ENCODE results near the gene DDR1.

DDR1 gene

DNA sequence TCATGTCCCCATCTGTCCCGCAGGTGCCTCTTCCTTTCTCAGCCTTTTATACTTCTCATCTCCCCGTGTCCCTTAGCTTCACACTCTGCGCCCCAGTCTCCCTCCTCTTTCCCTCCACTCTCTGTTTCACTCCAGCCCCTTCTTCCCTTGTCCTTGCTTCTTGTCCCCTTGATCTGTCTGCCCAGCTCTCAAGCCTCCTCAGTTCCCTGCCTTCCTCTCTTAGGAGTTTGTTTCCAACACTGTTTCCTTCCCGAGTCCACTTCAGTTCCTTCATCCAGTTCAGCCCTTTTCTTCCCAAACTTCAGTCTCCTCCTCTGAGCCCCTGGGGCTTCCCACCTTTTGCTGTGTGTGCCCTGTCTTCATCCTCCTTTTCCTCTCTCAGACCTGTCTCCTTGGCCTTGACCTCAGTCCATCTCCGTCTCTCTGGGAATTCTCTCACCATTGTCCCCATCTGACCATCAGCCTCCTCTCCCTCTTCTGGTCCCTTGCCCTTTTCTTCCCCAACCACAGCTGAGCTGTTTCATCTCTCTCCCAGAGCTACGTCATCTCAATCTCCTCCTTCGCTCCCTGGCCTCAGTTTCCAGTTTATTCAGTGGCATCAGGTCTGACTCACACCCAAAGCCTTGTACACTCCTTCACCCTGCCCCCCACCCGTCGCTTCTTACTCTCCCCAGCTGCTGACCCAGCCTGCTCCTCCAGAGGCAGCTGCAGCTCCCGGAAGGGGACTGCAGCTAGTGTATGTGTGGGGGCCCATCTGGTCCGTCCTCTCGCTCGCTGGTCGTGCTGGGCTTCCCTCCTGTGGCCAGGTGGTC lies 2.7 kb upstream of the DDR1 start:
- DNase-seq (ENCODE audit: low read depth), result no peak

DNA sequence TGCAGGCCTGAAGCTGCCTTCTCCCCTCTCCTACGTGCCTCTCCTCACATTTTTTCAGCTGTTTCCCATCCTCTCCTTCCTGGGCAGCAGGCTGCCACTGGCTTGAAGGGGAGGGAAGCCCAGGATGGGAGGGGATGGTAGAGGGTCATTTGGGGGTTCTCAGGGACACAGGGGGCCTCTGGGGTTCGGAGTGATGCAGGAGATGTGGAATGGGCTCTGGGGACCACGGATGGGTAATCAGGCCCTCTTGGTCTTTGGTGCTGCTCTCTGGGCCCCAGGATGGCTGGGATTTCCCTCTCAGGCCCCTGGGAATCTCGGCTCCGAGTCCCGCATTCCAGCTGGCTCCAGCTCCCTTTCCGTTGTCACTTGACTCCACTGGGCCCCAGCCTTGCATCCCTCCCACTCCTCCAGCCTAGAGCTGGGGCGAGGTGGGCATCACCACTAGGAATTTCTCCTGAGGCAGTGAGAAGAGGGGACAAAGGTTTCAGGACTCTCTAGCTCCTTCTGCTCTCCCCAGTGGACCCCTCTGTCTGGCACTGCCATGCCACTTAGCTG lies 2.0 kb upstream of the DDR1 start:
- no peak for DNase-seq (ENCODE audit: low read depth)

DNA sequence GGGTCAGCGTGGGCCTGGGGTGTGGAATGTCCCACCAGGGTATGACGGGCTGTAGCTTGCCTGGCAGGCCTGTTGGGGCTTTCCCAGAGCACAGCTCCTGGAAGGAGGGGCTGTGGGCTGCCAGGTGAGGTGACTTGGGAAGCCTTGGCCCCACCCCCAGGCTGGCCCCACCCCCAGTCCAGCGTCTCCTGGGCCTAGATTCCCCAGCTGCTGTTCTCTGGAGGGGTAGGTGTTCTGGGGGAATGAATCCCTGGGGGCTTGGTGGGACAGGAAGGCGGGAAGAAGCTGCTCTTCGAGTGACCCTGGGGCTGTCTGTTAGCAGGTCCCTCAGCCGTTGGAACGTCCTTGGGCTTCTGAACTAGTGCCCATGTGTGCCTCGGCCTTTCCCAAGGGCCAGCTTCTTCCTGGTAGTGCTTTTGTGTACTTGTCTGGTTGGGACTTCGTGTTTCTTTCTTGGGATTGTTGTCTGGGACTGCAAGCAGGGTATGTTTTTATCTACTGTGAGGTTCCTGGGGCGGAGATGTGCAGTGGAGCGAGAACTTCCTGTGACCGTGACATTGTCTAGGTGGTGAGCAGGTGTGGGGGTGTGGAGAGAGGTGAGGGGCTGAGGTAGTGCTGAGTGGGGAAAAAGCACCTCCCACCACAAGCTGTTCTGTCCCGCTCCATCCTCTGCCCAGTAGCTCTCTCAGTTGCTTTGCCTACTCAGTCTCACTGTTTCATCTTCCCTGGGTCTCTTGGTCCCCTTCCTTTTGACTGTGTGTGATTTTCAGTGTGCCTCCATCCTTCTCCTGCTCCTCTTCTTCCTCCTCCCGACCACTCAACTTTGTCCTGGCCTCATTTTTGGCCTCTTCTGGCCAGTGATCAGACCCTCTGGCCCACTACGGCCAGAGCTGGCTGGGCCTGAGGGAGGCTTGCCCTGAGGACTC lies 1.3 kb upstream of the DDR1 start:
- DNase-seq (ENCODE audit: low read depth), result no peak

DNA sequence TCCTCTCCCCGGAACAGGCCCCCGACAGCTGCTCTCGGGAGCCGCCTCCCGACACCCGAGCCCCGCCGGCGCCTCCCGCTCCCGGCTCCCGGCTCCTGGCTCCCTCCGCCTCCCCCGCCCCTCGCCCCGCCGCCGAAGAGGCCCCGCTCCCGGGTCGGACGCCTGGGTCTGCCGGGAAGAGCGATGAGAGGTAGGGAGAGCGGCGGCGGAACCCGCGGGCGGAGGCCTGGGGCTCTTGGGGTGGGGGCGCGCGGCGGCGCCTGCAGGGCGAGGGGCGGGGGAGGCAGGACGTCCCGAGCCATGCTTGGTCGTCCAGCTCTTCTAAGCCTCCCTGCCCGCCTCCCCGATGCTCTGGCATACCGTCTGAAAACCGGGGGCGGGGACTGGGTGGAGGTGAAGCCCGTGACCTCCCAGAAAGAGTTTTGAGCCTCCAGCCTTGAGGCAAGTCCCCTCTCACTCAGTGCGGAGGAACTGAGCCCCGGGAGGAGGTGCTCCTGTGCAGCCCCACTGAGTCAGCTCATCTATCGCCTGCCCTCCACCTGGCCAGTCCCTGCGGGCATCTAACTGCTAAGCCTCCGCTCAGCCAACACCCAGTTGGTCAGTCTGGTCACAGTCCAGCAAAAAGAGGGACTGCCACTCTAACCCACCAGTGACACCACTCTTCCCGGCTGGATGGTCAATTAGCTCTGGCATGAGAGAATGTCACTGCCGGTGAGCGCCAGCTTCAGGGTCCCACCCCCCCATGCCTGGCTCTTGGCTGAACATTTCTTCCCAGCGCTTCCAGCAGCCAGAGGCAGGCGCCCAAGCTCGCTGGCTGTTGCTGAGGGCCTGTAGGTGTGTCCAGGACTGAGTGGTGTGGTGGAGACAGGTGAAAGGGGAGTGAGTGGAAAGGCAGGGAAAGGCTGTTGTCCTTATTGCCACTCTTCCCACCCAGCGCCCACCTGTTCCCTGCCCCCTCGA lies 482 bp downstream of the DDR1 start:
- DNase-seq (ENCODE audit: low read depth), result peak; percentile 64

DNA sequence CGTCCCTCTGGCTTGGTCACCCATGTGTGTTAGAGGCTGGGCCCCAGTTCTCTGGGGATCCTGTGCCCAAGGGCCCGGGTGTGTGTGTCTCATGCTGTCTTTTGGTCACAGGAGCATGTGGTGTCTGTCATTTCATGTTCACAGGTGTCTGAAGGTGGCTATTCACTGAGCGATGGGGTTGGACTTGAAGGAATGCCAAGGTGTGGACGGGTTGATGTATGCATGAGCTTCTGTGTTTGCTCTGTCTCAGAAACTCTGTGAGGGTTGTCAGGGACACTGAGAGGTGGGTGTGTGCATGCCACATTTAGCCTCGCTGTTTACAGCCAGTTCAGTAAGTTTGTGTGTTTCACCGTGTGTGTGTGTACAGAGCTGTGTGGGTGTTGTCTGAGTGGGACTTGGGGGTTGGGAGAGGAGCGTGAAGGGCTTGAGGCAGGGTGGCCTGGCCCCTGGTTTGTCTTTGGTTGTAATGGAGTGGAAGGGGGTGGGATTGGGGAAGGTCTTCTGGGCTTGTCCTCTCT lies 1.2 kb downstream of the DDR1 start:
- peak; percentile 29 for DNase-seq (ENCODE audit: low read depth)

DNA sequence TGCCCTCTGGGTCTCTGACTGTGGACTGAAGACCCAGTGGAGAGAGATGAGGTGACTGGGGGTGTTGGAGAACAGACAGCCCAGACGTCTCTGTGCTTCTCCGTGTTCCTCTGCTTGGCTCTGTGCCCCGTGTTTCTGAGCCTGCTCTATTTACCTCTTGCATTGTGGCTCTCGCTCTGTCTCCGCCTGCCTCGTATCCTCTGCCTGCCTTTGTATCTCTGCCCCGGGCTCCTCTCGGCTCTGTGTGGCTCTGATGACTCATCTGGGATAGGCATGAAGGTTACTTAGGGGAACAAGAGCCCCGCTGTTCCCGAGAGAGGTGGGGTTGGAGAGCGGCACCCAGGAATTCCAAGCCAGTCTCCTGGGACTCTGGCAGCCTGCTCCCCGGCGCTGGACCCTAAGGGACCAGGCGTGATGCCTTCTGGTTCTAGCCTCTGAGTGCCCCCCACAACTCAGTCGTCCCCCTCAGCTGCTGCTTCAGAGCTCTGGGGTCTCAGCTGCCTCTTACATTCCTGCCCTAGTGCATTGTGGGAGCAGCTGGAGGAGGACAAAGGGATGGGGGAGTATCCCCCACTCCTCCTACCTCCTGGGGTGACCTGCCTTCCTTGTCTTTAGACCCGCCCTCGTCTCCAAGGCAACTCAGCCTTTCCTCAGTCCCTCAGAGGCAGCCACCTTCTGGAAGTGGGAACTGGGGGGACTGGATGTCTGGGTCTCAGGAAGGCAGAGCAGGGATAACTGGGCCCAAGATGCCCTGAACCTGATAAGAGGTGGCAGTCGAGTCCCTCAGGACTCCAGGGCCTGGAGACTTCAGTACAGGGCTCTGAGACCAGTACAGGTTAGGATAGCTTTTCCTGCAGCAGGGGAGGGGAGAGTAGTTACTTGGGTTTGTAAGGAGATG lies 1.9 kb downstream of the DDR1 start:
- DNase-seq (ENCODE audit: low read depth), result peak; percentile 96

DNA sequence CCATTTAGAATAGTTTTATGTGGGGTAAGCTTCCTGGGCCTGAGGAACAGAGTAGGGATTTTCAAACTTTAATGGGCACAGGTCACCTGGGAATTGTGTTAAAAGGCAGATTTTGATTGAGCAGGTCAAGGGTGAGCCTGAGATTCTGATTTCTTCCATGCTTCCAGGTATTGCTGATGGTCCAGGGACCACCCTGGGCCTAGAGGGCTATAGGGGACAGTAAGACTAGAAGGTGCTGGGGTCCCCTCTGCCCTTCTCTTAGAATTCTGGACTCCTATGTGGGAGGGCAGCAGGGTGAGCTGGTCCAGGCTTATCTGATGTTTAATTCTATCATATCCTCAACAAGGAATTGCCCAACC lies 2.6 kb downstream of the DDR1 start:
- DNase-seq (ENCODE audit: low read depth), result no peak

DNA sequence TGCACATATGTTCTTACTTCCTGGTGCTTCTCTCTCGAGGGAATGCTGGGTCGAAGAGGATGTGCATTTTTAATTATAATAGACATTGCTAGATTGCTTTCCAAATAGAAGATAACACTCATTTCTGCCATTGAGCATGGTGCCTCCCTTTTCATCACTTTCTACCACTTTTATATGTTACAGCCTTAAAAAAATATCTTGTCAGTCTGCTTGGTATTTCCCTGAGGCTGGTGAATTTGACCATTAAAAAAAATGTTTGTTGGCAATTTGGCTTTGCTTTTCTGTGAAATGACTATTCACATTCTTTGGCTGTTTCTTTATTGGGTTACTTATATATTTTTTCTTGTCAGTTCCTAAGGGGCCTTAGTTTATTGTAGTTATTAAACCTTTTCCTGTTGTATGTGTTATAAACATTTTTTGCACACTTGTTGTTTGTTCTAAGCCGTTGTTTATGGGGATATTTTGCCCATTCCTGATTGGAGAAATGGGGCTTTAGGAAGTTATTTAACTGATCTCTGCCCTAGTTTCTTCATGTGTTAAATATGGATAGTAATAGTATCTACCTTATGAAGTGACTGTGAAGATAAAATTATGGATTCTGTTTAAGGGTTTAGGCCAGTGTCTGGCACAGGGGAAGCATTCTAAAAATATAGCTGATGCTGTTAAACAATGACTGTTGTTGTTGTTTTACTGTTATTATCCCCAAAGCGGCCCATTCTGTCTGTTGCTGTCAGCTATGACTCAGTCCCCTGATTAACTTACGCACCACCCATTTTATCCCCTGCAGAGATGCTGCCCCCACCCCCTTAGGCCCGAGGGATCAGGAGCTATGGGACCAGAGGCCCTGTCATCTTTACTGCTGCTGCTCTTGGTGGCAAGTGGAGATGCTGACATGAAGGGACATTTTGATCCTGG lies 3.8 kb downstream of the DDR1 start:
- DNase-seq (ENCODE audit: low read depth), result peak; percentile 81

DNA sequence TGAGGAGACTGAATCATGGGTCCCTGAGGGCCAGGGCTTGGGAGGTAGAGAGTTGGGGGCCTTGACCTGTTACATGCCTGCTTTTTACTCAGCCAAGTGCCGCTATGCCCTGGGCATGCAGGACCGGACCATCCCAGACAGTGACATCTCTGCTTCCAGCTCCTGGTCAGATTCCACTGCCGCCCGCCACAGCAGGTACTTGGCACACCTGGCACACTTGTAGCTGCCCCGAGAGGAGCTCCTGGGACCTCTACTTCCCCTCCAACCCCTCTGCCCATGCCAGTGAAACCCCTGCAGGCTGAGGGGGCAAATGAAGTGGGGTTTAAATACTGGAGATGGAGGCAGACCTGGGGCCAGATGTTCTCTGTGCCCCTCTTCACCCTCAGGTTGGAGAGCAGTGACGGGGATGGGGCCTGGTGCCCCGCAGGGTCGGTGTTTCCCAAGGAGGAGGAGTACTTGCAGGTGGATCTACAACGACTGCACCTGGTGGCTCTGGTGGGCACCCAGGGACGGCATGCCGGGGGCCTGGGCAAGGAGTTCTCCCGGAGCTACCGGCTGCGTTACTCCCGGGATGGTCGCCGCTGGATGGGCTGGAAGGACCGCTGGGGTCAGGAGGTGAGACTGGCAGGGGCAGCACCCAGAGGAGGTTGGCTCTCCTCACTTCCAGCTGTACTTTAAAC lies 4.6 kb downstream of the DDR1 start:
- DNase-seq (ENCODE audit: low read depth), result no peak

DNA sequence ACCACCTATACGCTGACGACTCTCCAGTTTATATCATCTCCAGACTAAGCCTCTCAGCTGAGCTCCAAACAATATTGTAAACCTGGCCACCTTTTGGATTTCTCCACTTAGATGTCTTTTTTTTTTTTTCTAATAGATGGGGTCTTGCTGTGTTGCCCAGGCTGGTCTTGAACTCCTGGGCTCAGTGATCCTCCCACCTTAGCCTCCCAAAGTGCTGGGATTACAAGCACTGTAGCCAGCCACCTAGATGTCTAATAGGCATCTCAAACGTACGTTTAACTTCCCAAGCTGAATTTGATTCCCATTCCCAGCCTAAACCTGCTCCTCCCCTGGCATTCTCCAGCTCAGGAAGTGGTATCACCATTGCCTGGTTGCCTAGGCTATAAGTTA lies 5.2 kb downstream of the DDR1 start:
- no peak for DNase-seq (ENCODE audit: low read depth)

DNA sequence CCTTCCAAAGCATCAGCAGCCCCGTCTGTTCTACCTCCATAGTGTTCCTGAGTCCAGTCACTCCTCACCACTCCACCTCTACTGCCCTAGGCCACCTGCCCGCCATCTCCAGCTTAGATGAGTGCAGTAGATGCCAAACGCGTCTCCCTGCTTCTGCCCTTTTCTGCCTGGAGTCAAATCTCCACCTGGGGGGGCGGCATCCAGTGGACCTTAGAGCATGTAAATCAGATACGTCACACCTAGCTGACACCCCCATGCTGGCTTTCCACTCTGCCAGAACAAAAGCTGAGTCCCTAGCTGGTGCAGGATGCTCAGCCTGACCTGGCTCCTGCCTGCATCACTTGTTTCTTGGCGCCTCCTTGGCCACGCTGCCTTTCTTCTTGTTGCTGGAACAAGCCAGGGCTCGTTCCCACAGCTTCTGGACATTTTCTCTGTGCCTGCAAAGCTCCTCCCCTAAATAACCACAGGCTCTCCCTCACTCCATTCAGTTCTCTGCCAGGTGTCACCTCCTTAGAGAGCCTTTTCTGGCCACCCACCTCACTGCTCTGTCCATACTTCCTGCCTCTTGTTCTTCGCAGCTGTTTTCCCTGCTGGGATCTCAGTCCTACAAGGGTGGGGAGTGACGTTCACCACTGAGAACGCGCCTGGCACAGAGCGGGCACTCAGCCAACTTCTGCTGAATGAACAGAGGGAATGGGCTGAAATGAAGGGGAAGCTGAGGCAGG lies 5.8 kb downstream of the DDR1 start:
- no peak for DNase-seq (ENCODE audit: low read depth)

DNA sequence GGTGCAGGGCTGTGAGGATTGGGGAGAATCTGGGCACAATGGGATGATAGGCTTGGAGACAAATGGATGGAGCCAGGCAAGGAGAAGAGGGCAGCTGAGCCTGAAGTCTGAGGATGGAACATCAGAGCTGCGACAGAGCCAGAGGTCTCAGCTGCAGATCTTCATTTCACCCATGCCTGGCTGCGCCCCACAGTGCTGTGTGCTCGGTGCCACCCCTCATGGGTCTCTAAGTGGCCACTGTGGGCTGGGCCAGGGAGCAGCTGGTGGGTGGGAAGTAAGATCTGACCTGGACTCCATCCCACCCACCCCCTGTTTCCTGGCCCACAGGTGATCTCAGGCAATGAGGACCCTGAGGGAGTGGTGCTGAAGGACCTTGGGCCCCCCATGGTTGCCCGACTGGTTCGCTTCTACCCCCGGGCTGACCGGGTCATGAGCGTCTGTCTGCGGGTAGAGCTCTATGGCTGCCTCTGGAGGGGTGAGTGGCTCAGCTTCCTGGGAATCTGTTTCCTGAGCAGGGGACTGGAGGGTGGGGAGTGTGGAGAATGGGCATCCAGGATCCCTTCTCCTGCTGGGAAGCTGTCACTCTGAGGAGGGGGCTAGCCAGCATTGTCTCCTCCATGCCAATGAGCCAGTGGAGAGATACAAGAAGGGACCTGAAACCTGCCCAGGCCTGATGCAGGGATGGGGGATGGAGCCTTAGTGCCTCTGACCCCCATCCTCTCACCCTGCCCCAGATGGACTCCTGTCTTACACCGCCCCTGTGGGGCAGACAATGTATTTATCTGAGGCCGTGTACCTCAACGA lies 6.5 kb downstream of the DDR1 start:
- DNase-seq (ENCODE audit: low read depth), result no peak

DNA sequence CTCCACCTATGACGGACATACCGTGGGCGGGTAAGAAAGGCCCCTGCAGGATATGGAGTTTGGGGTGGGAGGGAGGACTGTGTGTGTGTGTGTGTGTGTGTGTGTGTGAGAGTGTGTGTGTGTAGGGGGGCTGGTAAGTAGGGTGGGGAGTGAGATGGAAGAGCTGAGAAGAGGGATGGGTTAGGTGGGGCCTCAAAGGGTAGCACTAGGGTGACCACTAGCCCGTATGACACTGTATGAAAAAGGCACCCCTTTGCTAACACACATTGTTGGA lies 7.1 kb downstream of the DDR1 start:
- DNase-seq (ENCODE audit: low read depth), result no peak

DNA sequence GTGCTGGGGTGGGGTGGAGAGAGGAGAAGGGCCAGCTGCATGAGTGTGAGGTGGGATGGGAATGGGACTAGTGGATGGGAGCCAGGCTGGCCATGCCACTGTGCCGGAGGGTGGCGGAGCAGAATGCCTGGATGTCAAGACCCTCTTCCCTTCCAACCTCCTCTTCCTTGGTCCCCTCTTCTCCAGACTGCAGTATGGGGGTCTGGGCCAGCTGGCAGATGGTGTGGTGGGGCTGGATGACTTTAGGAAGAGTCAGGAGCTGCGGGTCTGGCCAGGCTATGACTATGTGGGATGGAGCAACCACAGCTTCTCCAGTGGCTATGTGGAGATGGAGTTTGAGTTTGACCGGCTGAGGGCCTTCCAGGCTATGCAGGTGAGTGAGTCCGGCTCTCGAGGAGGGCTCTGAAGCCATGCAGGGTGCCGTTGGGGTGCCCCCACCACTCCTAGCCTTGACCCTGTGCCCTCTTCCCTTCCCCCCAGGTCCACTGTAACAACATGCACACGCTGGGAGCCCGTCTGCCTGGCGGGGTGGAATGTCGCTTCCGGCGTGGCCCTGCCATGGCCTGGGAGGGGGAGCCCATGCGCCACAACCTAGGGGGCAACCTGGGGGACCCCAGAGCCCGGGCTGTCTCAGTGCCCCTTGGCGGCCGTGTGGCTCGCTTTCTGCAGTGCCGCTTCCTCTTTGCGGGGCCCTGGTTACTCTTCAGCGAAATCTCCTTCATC lies 7.7 kb downstream of the DDR1 start:
- DNase-seq (ENCODE audit: low read depth), result no peak

DNA sequence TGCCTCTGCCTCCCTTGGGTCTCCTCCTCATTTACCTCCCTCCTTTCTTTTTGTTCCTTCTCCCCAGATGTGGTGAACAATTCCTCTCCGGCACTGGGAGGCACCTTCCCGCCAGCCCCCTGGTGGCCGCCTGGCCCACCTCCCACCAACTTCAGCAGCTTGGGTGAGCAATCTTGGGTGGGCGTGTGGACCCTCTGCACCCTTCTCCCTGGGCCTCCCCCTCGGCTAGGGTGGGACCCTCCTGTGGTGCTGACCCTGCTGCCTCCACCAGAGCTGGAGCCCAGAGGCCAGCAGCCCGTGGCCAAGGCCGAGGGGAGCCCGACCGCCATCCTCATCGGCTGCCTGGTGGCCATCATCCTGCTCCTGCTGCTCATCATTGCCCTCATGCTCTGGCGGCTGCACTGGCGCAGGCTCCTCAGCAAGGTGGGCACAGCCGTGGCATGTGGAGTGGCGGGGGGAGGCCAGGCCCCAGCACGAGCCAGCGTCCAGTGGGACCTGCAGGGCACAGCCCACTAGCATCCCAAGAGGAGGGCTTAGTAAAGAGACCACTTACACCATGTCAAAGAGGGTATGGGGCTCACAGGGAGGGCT lies 8.8 kb downstream of the DDR1 start:
- no peak for DNase-seq (ENCODE audit: low read depth)

DNA sequence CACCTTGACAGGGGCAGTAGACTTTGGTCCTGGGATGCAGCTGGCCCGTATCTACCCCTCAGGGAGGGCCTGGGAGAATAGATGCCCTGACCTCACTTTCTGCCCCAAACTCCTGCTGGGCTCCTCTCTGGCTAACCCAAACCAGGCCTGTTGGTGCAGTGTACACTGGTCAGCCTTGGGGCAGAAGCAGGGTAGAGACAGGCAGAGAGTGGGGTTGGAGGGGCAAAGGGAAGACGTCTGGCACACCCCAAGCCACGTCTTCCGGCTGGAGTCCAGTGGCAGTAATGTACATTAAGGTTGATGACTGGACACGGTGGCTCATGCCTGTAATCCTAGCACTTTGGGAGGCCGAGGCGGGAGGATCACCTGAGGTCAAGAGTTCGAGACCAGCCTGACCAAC lies 9.3 kb downstream of the DDR1 start:
- DNase-seq (ENCODE audit: low read depth), result no peak

DNA sequence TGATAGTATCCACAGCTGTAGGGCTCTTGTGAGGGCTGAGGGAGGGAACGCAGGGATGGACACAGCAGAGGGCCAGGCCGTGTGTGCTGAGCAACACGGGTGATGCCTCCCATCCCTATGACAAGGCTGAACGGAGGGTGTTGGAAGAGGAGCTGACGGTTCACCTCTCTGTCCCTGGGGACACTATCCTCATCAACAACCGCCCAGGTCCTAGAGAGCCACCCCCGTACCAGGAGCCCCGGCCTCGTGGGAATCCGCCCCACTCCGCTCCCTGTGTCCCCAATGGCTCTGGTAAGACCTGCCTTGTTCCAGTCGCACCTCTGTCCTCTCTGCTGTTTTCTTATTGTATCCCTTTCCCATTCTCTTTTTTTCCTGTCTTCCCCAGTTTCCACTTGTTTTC lies 10.1 kb downstream of the DDR1 start:
- DNase-seq (ENCODE audit: low read depth), result no peak
